Measurements from ENCODE around the gene CTDP1.
"Not testable (repeated sequence)": the region's sequence is repeated elsewhere in the genome, so short reads cannot be mapped to it uniquely, and the experiment has no call there.

CTDP1 gene

GRCh38 chr18:79728931-79729586 is 49.5 kb downstream of the CTDP1 start:
- no peak for DNase-seq

- no peak for DNase-seq
These were observed 50.0 kb downstream of the CTDP1 start for GRCh38 chr18:79729611-79730010.

- DNase-seq, result no peak
These were observed 51.2 kb downstream of the CTDP1 start for GRCh38 chr18:79730804-79731203.

GRCh38 chr18:79731881-79732720 is 52.5 kb downstream of the CTDP1 start:
- not testable (repeated sequence) for DNase-seq

- no peak for DNase-seq
These were observed 53.1 kb downstream of the CTDP1 start for GRCh38 chr18:79732721-79733025.

- DNase-seq, result no peak
These were observed 53.6 kb downstream of the CTDP1 start for GRCh38 chr18:79733135-79733701.

DNA sequence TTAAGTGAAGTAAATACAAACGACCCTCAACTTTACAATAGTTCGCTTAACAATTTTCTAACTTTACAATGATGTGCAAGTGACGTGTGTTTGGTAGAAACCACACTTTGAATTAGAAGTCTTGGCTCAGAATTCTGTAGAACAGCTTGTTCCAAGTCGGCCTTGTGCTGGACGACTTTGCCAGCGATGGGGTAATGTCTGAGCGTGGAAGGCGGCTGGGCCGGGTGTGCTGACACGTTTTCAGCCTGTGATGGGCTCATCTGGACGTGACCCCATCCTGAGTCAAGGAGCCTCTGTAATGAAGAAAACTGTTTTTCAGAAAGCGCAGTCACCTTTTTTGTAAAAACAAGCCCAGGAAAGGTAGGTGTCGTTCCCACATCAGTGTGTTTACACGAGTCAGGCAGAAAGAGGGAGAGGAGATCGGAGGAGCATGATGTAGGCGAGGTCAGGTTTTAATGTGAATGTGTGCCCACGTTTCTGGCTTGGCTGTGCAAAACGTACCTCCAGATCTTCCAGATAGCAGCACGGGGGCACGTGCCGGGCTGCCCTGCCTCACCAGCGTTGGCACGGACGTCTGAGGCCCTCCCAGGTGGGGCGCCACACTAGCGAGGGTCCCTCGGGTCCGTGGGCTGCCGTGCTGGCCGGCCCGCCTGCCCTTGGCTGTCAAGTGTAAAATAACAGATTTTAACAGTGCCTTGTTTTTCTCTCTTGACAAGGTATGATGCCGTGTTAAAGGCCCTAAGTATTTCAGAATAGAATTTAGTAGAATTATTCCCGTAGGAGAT is 54.6 kb downstream of the CTDP1 start:
- no peak for DNase-seq

DNA sequence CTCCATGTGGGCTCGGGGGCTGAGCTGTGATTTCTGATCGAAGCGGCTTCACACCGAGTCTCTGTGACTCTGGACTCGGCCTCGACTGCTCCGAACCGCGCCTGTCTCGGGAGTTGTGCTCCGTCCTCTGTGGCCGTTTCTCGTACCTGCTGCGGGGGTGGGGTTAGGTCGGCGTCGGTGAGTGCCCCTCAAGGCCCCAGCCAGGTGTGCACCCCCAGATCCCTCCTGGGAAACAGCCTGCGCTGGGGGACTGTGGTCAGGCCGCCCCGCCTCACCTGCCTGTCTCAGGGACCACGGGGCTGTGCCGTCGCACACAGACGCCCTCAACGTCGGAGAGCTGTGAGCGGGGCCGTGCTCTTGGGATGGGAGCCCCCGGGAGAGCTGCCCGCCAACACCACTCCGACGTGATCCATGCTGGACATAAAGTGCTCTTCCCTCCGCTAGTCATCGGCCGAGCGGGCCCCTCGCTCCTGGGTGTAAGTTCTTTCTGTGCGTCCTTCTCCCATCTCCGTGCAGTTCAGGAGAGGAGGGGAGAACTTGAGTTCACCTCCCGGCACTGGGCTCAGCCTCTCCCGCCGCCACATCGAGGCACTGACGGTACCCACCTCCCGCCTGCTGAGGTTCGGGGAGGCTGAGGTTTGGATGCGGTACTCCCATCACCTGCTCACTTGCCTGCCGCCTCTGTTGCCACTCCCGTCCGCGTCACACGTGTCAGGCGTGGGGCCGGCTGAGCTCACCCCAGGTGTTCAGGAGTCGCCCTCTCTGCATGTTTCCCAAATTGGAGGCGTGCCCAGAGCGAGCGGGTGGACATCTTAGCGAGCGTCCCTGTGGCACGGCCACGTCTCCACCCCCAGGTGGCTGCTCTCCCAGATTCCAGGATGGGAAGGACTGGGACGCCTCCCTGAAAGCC is 55.7 kb downstream of the CTDP1 start:
- no peak for DNase-seq

DNA sequence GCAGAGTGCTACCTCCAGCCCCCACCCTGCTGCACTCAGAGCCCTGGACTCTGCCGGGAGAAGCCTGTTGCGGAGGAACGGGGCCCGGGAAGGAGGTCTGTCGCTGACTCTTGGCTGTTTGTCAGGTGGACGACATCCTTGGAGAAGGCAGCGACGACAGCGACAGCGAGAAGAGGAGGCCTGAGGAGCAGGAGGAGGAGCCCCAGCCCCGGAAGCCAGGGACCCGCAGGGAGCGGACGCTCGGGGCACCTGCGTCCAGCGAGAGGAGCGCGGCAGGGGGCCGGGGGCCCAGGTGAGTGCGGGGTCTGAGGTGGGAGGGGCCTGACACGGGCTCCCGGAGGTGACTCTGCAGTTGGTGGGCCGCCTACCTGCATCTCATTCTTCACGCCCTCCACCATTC is 56.6 kb downstream of the CTDP1 start:
- no peak for DNase-seq

- no peak for DNase-seq
These were observed 57.2 kb downstream of the CTDP1 start for GRCh38 chr18:79736846-79737245.

DNA sequence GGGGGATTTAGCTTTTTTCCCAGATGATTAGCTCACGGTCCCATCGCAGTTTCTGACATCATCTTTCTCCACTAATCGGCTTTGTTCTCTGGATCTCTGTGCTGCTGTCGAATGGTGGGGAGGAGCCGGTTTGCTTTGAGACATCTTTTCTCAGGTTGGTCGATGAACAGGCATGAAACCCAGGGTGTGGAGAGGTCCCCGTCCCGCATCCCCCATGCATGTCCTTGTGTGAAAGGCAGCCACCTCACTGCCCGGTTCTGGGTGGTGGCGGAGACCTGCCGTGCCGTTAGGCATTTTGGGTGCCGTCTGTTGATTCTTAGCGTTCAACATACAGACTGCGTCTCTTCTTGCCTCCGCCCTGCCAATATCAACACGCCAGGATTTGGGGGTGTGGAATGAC is 57.8 kb downstream of the CTDP1 start:
- no peak for DNase-seq

- no peak for DNase-seq
These were observed 58.4 kb downstream of the CTDP1 start for GRCh38 chr18:79738041-79738461.

DNA sequence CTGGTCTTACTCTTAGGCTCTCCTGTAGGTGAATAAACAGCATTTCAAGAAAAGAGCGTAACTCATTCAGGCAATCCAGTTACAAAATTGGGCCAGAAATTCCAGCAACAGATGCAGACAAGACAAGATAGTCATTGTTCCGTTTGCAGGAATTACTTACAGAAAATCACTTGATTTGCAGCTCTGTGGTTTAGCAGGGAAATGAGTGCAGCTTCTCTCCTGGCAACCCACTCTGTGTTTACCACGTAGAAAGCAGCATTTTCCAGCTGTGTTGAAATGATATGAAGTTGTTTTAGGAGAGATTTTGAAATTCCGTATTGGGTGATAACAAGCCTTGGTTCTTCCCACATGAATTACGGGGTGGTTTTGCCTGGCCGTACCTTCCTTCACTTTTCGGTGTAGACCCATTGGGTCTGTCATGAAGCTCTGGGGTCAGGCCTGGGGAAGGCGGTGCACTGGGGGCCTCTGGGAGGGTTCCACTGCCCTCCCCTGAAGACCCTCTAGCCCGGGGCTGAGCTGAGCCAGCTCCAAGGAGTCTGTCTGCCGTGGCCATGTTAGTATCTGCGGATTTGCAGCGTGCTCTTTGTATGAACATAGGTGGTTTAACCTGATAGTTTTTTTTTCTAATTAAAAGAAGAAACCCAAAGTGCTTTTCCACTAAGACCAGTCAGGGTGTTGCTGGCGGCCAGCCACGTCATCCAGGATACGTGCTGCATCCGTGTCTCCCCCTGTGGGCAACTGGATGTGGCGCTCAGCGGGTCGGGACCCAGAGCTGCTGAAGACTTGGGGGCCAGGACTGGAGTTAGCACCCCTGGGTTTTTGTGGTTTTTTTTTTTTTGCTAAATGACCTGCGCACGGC is 59.2 kb downstream of the CTDP1 start:
- DNase-seq, result no peak

GRCh38 chr18:79739440-79739778 is 59.8 kb downstream of the CTDP1 start:
- no peak for DNase-seq

GRCh38 chr18:79740047-79740446 is 60.4 kb downstream of the CTDP1 start:
- not testable (repeated sequence) for DNase-seq

- no peak for DNase-seq
These were observed 61.1 kb downstream of the CTDP1 start for GRCh38 chr18:79740521-79741361.

DNA sequence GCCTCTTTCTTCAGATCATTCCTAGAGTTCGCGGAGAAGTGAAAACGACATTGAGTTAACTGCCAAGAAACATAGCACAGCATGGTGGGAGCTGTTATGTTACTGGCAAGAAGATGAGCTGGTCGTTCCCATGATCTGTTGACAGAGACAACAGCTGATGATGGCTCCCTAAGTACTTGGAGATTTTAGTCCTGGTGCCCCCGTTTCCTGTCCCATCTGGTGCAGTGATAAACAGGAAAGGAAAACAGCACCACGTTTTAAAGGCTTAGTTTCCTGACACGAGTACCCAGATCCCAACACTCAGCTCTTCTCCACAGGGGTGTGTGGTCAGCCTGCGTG is 61.7 kb downstream of the CTDP1 start:
- DNase-seq, result no peak

- DNase-seq, result no peak
These were observed 62.5 kb downstream of the CTDP1 start for GRCh38 chr18:79742076-79742475.

- DNase-seq, result no peak
These were observed 65.0 kb downstream of the CTDP1 start for GRCh38 chr18:79744625-79745024.

- no peak for DNase-seq
These were observed 67.1 kb downstream of the CTDP1 start for GRCh38 chr18:79746730-79747129.
